Measurements from ENCODE around the gene SNUPN.

SNUPN gene

DNA sequence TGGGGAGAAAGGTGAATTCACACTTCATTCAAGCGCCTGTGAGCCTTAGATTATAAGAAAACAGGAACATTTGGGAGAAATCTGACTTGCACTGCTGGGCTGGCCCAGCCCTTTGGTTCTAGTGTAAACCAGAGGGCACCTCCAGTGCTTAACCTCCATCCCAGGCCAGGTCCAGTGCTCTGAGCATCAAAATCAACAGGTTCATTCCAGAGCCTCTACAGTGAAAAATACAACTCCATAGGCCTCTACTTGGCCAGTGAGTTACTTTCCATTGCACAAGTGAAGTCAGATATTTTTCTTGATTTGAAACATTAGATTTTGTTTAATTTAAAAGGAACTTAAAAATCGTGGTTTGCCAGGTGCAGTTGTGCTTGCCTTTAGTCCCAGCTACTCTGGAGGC lies 3.0 kb downstream of the SNUPN start:
- no peaks in the 10 kb centered on the region for H4K20me1 ChIP-seq (ENCODE audit: control insufficient read depth, insufficient read depth, low read depth, low read length)
- no peaks in the 10 kb centered on the region for H3K9me2 ChIP-seq (replicated peaks; ENCODE audit: control insufficient read depth, low read length)
- H3K27me3 ChIP-seq (ENCODE audit: control insufficient read depth, low read length), result no peaks in the 10 kb centered on the region
- no peak overlapping the region for H3K27ac ChIP-seq (ENCODE audit: low read depth, low read length)
- TF ChIP-seq CTCF (IDR thresholded peaks at IDR 0.05; ENCODE audit: low read depth, low read length, poor library complexity, severe bottlenecking), result no peak
- TF ChIP-seq EZH2phosphoT487 (IDR thresholded peaks at IDR 0.05; ENCODE audit: borderline replicate concordance, low read length), result no peak
- H3K36me3 ChIP-seq (ENCODE audit: control insufficient read depth, low read length), result peaks cover 22% of the 10 kb centered on the region
- H3K4me2 ChIP-seq (ENCODE audit: low read length), result no peak overlapping the region
- no peak overlapping the region for H3K4me3 ChIP-seq (ENCODE audit: low read length)
- no peaks in the 10 kb centered on the region for H3K9me3 ChIP-seq (ENCODE audit: control insufficient read depth, insufficient read depth, low read length)
- 0 out of 2 replicates have a peak, but pooled peaks cover 2% of the 10 kb centered on the region for H3K79me2 ChIP-seq (ENCODE audit: control insufficient read depth, low read length)
- peaks cover 7% of the 10 kb centered on the region for H3K4me1 ChIP-seq (ENCODE audit: control insufficient read depth, low read length)
- H3F3A ChIP-seq (ENCODE audit: control insufficient read depth, insufficient read depth), result peaks cover 9% of the 10 kb centered on the region; the same call in 1 of the 2 replicates

GRCh38 chr15:75620841-75621391 lies 4.6 kb downstream of the SNUPN start:
- no peaks in the 10 kb centered on the region for H3K9me2 ChIP-seq (replicated peaks; ENCODE audit: control insufficient read depth, low read length)
- no peaks in the 10 kb centered on the region; the same call in 1 of the 2 replicates for H3K4me1 ChIP-seq (ENCODE audit: control insufficient read depth, low read length)
- H3F3A ChIP-seq (ENCODE audit: control insufficient read depth, insufficient read depth), result peaks cover 4% of the 10 kb centered on the region; the same call in 1 of the 2 replicates
- H3K4me2 ChIP-seq (ENCODE audit: low read length), result no peak overlapping the region
- no peaks in the 10 kb centered on the region for H3K9me3 ChIP-seq (ENCODE audit: control insufficient read depth, insufficient read depth, low read length)
- H3K27me3 ChIP-seq (ENCODE audit: control insufficient read depth, low read length), result no peaks in the 10 kb centered on the region
- no peaks in the 10 kb centered on the region for H4K20me1 ChIP-seq (ENCODE audit: control insufficient read depth, insufficient read depth, low read depth, low read length)
- H3K4me3 ChIP-seq (ENCODE audit: low read length), result no peak overlapping the region
- TF ChIP-seq CTCF (IDR thresholded peaks at IDR 0.05; ENCODE audit: low read depth, low read length, poor library complexity, severe bottlenecking), result no peak
- TF ChIP-seq EZH2phosphoT487 (IDR thresholded peaks at IDR 0.05; ENCODE audit: borderline replicate concordance, low read length), result no peak
- H3K79me2 ChIP-seq (ENCODE audit: control insufficient read depth, low read length), result 0 out of 2 replicates have a peak, but pooled peaks cover 2% of the 10 kb centered on the region
- H3K27ac ChIP-seq (ENCODE audit: low read depth, low read length), result no peak overlapping the region
- H3K36me3 ChIP-seq (ENCODE audit: control insufficient read depth, low read length), result peaks cover 35% of the 10 kb centered on the region

- H3K9me3 ChIP-seq (ENCODE audit: control insufficient read depth, insufficient read depth, low read length), result no peaks in the 10 kb centered on the region
- H3K4me3 ChIP-seq (ENCODE audit: low read length), result no peak overlapping the region
- H3K4me1 ChIP-seq (ENCODE audit: control insufficient read depth, low read length), result no peaks in the 10 kb centered on the region
- TF ChIP-seq EZH2phosphoT487 (IDR thresholded peaks at IDR 0.05; ENCODE audit: borderline replicate concordance, low read length) (no peak), CTCF (IDR thresholded peaks at IDR 0.05; ENCODE audit: low read depth, low read length, poor library complexity, severe bottlenecking) (no peak)
- no peaks in the 10 kb centered on the region for H3K27me3 ChIP-seq (ENCODE audit: control insufficient read depth, low read length)
- no peak overlapping the region for H3K27ac ChIP-seq (ENCODE audit: low read depth, low read length)
- no peak overlapping the region for H3K4me2 ChIP-seq (ENCODE audit: low read length)
- H3F3A ChIP-seq (ENCODE audit: control insufficient read depth, insufficient read depth), result peaks cover 4% of the 10 kb centered on the region; the same call in 1 of the 2 replicates
- peaks cover 34% of the 10 kb centered on the region for H3K36me3 ChIP-seq (ENCODE audit: control insufficient read depth, low read length)
- 0 out of 2 replicates have a peak, but pooled peaks cover under 1% of the 10 kb centered on the region for H3K79me2 ChIP-seq (ENCODE audit: control insufficient read depth, low read length)
- no peaks in the 10 kb centered on the region for H4K20me1 ChIP-seq (ENCODE audit: control insufficient read depth, insufficient read depth, low read depth, low read length)
- no peaks in the 10 kb centered on the region for H3K9me2 ChIP-seq (replicated peaks; ENCODE audit: control insufficient read depth, low read length)
Measured at GRCh38 chr15:75620058-75620820, 5.3 kb downstream of the SNUPN start.
